Measurements from ENCODE around the gene LRRIQ4. TPM values are rescaled to one million over a fixed set of nuclear protein-coding genes. Genes with fewer than 3 reads are reported as not detected.

Gene LRRIQ4
- total and polyA plus RNA-seq, 2 experiments from 2014 or later = not detected

DNA sequence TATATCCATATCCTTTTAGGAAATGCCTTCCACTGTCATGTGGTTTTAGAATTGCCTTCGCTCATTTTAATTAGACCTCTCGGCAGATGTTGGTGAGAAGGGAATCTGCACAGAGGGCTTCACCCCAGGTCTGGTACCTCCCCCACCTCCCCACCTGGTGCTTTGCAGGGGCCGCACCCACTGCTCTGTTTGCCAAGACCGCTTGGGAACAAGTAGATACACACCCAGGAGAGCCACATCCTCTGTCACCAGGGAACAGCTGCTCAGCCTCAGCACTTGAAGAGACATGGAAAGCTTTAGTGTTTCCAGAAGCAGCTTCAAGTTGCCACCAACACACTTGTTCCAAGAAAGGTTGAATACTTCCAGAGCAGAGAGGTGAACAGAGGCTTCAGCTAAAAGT is 35.2 kb downstream of the LRRIQ4 start:
- H3K27me3 ChIP-seq (replicated peaks; ENCODE audit: insufficient read depth) = no peaks in the 10 kb centered on the region
- no peaks in the 10 kb centered on the region for H3K36me3 ChIP-seq (ENCODE audit: low read depth)
- no peak overlapping the region for H3K4me2 ChIP-seq (ENCODE audit: unreplicated experiment)
- no peaks in the 10 kb centered on the region for H4K20me1 ChIP-seq (ENCODE audit: insufficient read depth)
- 0 out of 2 replicates have a peak overlapping the region, but pooled peaks have one; percentile 9 for H2AFZ ChIP-seq
- no peak overlapping the region for H3K9ac ChIP-seq
- H3K4me1 ChIP-seq (ENCODE audit: insufficient read depth) = peaks cover 20% of the 10 kb centered on the region
- H3F3A ChIP-seq (ENCODE audit: insufficient read depth) = peaks cover 21% of the 10 kb centered on the region; the same call in 1 of the 2 replicates
- TF ChIP-seq EZH2 (IDR thresholded peaks at IDR 0.05; ENCODE audit: insufficient read depth, poor library complexity, severe bottlenecking) (no peak), EZH2phosphoT487 (IDR thresholded peaks at IDR 0.05; ENCODE audit: insufficient read depth, low read depth) (no peak)
- no peak overlapping the region for H3K4me3 ChIP-seq
- no peak for DNase-seq
- 21 to 24% methylated on average over 4 of the region's 4 CpGs for WGBS, 2 experiments (ENCODE audit: low coverage in 1 of 2, low lambda C conversion rate in 2 of 2, missing lambda C conversion rate in 2 of 2)
- H3K79me2 ChIP-seq (ENCODE audit: insufficient read depth) = no peaks in the 10 kb centered on the region
- no peaks in the 10 kb centered on the region for H3K9me2 ChIP-seq (ENCODE audit: insufficient read depth)
- in situ Hi-C loops (cut with MboI) = no loop called here
- no peaks in the 10 kb centered on the region for H3K9me3 ChIP-seq (ENCODE audit: low read depth)
- no peak overlapping the region for H3K27ac ChIP-seq

DNA sequence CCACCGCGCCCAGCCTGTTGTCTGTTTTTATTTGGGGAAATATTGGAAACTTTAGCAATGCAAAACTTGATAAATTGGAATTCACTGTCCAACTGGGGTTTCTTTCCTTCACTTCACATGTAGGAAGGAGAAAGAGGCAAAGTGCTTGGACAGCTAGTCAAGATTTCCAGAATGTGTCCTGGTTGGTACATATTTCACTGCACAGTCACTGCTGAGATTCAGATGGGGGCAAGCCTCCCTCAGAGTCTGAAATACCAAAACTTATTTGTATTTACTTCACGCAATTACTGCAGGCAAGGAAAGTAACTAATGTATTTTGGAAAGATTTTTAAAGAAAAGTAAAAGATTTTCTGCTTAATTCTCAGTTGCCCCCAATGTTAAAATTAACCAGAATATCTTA is 36.1 kb downstream of the LRRIQ4 start:
- Histone ChIP-seq H3K27ac (no peak overlapping the region), H3K4me2 (ENCODE audit: unreplicated experiment) (no peak overlapping the region), H3K27me3 (replicated peaks; ENCODE audit: insufficient read depth) (no peaks in the 10 kb centered on the region), H3K9me3 (ENCODE audit: low read depth) (no peaks in the 10 kb centered on the region), H3K9me2 (ENCODE audit: insufficient read depth) (no peaks in the 10 kb centered on the region), H4K20me1 (ENCODE audit: insufficient read depth) (no peaks in the 10 kb centered on the region), H3K79me2 (ENCODE audit: insufficient read depth) (no peaks in the 10 kb centered on the region), H2AFZ (no peak overlapping the region), H3K9ac (no peak overlapping the region), H3K4me3 (no peak overlapping the region), H3F3A (ENCODE audit: insufficient read depth) (peaks cover 21% of the 10 kb centered on the region; the same call in 1 of the 2 replicates), H3K4me1 (ENCODE audit: insufficient read depth) (peaks cover 20% of the 10 kb centered on the region), H3K36me3 (ENCODE audit: low read depth) (no peaks in the 10 kb centered on the region)
- 94 to 100% methylated on average over 3 of the region's 3 CpGs for WGBS, 2 experiments (ENCODE audit: low coverage in 1 of 2, low lambda C conversion rate in 2 of 2, missing lambda C conversion rate in 2 of 2)
- no peak for TF ChIP-seq EZH2phosphoT487 (IDR thresholded peaks at IDR 0.05; ENCODE audit: insufficient read depth, low read depth)
- no peak for TF ChIP-seq EZH2 (IDR thresholded peaks at IDR 0.05; ENCODE audit: insufficient read depth, poor library complexity, severe bottlenecking)
- in situ Hi-C loops (cut with MboI) = no loop called here
- peak; percentile 33 for DNase-seq

GRCh38 chr3:169850618-169851017 is 37.9 kb downstream of the LRRIQ4 start:
- H3K9ac ChIP-seq = no peak overlapping the region
- peaks cover 20% of the 10 kb centered on the region for H3K4me1 ChIP-seq (ENCODE audit: insufficient read depth)
- H3K27ac ChIP-seq = no peak overlapping the region
- no peak for TF ChIP-seq EZH2phosphoT487 (IDR thresholded peaks at IDR 0.05; ENCODE audit: insufficient read depth, low read depth)
- TF ChIP-seq EZH2 (IDR thresholded peaks at IDR 0.05; ENCODE audit: insufficient read depth, poor library complexity, severe bottlenecking) = no peak
- H3K27me3 ChIP-seq (replicated peaks; ENCODE audit: insufficient read depth) = no peaks in the 10 kb centered on the region
- no peaks in the 10 kb centered on the region for H3K36me3 ChIP-seq (ENCODE audit: low read depth)
- no peak overlapping the region for H2AFZ ChIP-seq
- H3K4me2 ChIP-seq (ENCODE audit: unreplicated experiment) = no peak overlapping the region
- no peak overlapping the region for H3K4me3 ChIP-seq
- in situ Hi-C loops (cut with MboI) = no loop called here
- no peaks in the 10 kb centered on the region for H4K20me1 ChIP-seq (ENCODE audit: insufficient read depth)
- no peaks in the 10 kb centered on the region for H3K79me2 ChIP-seq (ENCODE audit: insufficient read depth)
- DNase-seq = no peak
- peaks cover 19% of the 10 kb centered on the region; the same call in 1 of the 2 replicates for H3F3A ChIP-seq (ENCODE audit: insufficient read depth)
- H3K9me2 ChIP-seq (ENCODE audit: insufficient read depth) = no peaks in the 10 kb centered on the region
- H3K9me3 ChIP-seq (ENCODE audit: low read depth) = no peaks in the 10 kb centered on the region

- WGBS, 2 experiments (ENCODE audit: low coverage in 1 of 2, low lambda C conversion rate in 2 of 2, missing lambda C conversion rate in 2 of 2) = 82 to 94% methylated on average over 3 of the region's 3 CpGs
- no peaks in the 10 kb centered on the region for H3K79me2 ChIP-seq (ENCODE audit: insufficient read depth)
These were observed 42.8 kb downstream of the LRRIQ4 start for GRCh38 chr3:169855514-169855913.

DNA sequence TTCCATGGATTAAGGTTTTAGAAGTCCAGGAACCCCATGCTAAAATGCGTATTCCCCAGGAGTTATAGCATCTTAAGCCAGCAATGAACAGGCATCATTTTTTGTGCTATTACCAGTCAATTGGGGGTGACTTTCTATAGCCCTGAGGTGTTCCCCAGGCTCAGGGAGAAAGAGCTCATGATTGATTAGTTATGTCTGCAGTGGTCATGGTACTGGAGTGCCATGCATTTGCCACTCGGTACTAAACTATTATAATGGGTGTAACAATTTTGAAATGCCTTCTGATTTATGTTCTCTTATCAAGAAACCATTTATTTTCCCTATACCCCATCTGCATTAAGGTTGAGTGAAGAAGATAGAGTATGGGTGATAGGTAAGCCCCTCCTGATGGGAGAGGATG is 45.1 kb downstream of the LRRIQ4 start:
- no peaks in the 10 kb centered on the region for H3K36me3 ChIP-seq (ENCODE audit: low read depth)
- no peaks in the 10 kb centered on the region for H3K4me1 ChIP-seq (ENCODE audit: insufficient read depth)
- H3K4me3 ChIP-seq = no peak overlapping the region
- H3K27me3 ChIP-seq (replicated peaks; ENCODE audit: insufficient read depth) = no peaks in the 10 kb centered on the region
- H4K20me1 ChIP-seq (ENCODE audit: insufficient read depth) = no peaks in the 10 kb centered on the region
- H2AFZ ChIP-seq = no peak overlapping the region
- TF ChIP-seq EZH2phosphoT487 (IDR thresholded peaks at IDR 0.05; ENCODE audit: insufficient read depth, low read depth) (no peak), EZH2 (IDR thresholded peaks at IDR 0.05; ENCODE audit: insufficient read depth, poor library complexity, severe bottlenecking) (no peak)
- no peak overlapping the region for H3K4me2 ChIP-seq (ENCODE audit: unreplicated experiment)
- no peak for DNase-seq
- H3K9me3 ChIP-seq (ENCODE audit: low read depth) = no peaks in the 10 kb centered on the region
- H3K27ac ChIP-seq = no peak overlapping the region
- H3K9me2 ChIP-seq (ENCODE audit: insufficient read depth) = no peaks in the 10 kb centered on the region
- 72 to 83% methylated on average over 2 of the region's 2 CpGs for WGBS, 2 experiments (ENCODE audit: low coverage in 1 of 2, low lambda C conversion rate in 2 of 2, missing lambda C conversion rate in 2 of 2)
- in situ Hi-C loops (cut with MboI) = no loop called here
- H3K79me2 ChIP-seq (ENCODE audit: insufficient read depth) = no peaks in the 10 kb centered on the region
- H3F3A ChIP-seq (ENCODE audit: insufficient read depth) = no peaks in the 10 kb centered on the region
- no peak overlapping the region for H3K9ac ChIP-seq

More at GRCh38 chr3:169855514-169855913, 42.8 kb downstream of the LRRIQ4 start:
- no peaks in the 10 kb centered on the region for H4K20me1 ChIP-seq (ENCODE audit: insufficient read depth)
- H3K4me1 ChIP-seq (ENCODE audit: insufficient read depth) = no peaks in the 10 kb centered on the region
- no peak for DNase-seq
- no peak overlapping the region for H3K4me3 ChIP-seq
- no peak overlapping the region for H3K27ac ChIP-seq
- H3K9ac ChIP-seq = no peak overlapping the region
- no peaks in the 10 kb centered on the region for H3K9me2 ChIP-seq (ENCODE audit: insufficient read depth)
- H3K9me3 ChIP-seq (ENCODE audit: low read depth) = no peaks in the 10 kb centered on the region
- in situ Hi-C loops (cut with MboI) = no loop called here
- no peaks in the 10 kb centered on the region for H3F3A ChIP-seq (ENCODE audit: insufficient read depth)
- H3K27me3 ChIP-seq (replicated peaks; ENCODE audit: insufficient read depth) = no peaks in the 10 kb centered on the region
- TF ChIP-seq EZH2phosphoT487 (IDR thresholded peaks at IDR 0.05; ENCODE audit: insufficient read depth, low read depth) = no peak
- H3K4me2 ChIP-seq (ENCODE audit: unreplicated experiment) = no peak overlapping the region
- H2AFZ ChIP-seq = no peak overlapping the region
- no peaks in the 10 kb centered on the region for H3K36me3 ChIP-seq (ENCODE audit: low read depth)
